ENCODE data around the gene PLLP. TPM values are rescaled to one million over a fixed set of nuclear protein-coding genes. Genes with fewer than 3 reads are reported as not detected.

The PLLP gene, protein sequence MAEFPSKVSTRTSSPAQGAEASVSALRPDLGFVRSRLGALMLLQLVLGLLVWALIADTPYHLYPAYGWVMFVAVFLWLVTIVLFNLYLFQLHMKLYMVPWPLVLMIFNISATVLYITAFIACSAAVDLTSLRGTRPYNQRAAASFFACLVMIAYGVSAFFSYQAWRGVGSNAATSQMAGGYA
- 0.64 TPM for polyA plus RNA-seq (2012; ENCODE audit: missing spikeins)

DNA sequence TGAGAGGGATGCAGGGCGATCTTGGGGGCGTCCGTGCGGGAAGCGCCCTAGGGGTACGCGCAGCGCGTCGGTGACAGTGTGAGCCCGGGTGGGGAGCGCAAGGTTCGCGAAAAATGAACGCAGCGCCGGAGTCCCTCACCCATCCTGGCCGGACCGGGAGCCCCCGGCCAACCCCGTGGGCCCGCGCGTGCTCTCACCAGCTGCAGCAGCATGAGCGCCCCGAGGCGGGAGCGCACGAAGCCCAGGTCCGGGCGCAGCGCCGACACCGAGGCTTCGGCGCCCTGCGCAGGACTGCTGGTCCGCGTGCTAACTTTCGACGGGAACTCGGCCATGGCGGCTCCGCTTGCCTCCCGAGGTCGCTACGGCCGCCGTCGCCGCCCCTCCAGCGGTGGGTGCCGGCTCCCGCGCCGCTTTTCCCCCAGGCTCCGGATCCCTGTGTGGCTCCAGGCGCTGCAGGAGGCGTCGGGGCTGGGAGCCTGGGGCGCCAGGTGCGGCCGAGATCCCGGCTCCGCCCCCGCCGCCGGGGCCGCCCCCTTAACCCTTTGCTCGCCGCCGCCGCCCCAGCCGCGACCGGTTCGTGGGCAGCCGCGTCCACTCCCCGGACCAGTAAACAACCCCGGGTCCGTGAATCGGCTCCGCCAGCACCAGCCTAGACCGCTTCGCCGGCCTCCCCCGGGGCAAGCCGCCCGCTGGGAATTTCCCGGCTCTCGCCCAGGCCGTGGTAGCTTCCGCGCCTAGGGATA lies at the start of gene PLLP:
Gene PLLP (minus strand): TSS at position 464 of the 743 bp plus-strand sequence. CDS start 132 bp downstream, at position 332.
- DNase-seq (ENCODE audit: insufficient read length) (peak; percentile 77), FAIRE-seq (no peak)
- TF ChIP-seq POLR2A (IDR thresholded peaks at IDR 0.05; ENCODE audit: low read depth, low read length) (no peak), TAF1 (IDR thresholded peaks at IDR 0.05; ENCODE audit: borderline replicate concordance, low read depth, low read length) (no peak), POLR2AphosphoS5 (IDR thresholded peaks at IDR 0.05; ENCODE audit: low read depth, low read length) (no peak)

GRCh38 chr16:57333402-57333801 lies 48.9 kb upstream of the PLLP start:
- TF ChIP-seq POLR2A (IDR thresholded peaks at IDR 0.05; ENCODE audit: low read depth, low read length) (no peak), POLR2AphosphoS5 (IDR thresholded peaks at IDR 0.05; ENCODE audit: low read depth, low read length) (no peak), TAF1 (IDR thresholded peaks at IDR 0.05; ENCODE audit: borderline replicate concordance, low read depth, low read length) (no peak)
- FAIRE-seq, result no peak

GRCh38 chr16:57331355-57331754 lies 46.9 kb upstream of the PLLP start:
- TF ChIP-seq POLR2A (IDR thresholded peaks at IDR 0.05; ENCODE audit: low read depth, low read length), result no peak
- no peak for TF ChIP-seq TAF1 (IDR thresholded peaks at IDR 0.05; ENCODE audit: borderline replicate concordance, low read depth, low read length)
- no peak for TF ChIP-seq POLR2AphosphoS5 (IDR thresholded peaks at IDR 0.05; ENCODE audit: low read depth, low read length)
- FAIRE-seq, result no peak
- DNase-seq (ENCODE audit: insufficient read length), result no peak

More at GRCh38 chr16:57333402-57333801, 48.9 kb upstream of the PLLP start:
- DNase-seq (ENCODE audit: insufficient read length), result no peak

- TF ChIP-seq TAF1 (IDR thresholded peaks at IDR 0.05; ENCODE audit: borderline replicate concordance, low read depth, low read length) (no peak), POLR2A (IDR thresholded peaks at IDR 0.05; ENCODE audit: low read depth, low read length) (no peak), POLR2AphosphoS5 (IDR thresholded peaks at IDR 0.05; ENCODE audit: low read depth, low read length) (no peak)
- peak; percentile 76 for FAIRE-seq
- DNase-seq (ENCODE audit: insufficient read length), result no peak
These were observed 45.4 kb upstream of the PLLP start for GRCh38 chr16:57329718-57330327.

DNA sequence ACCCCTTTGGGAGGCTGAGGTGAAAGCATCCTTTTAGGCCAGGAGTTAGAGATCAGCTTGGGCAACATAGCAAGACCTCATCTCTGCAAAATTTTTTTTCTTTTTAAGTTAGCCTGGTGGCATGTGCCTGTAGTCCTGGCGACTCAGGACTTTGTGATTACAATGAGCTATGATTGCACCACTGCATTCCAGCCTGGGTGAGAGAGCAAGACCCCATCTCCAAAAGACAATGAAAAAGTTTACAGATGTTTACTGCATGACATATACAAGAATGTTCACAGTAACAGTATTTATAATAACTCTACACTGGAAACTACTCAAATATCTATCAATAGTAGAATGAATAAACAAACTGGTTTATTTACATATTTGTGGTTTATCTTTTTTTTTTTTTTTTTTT lies 41.0 kb upstream of the PLLP start:
- DNase-seq (ENCODE audit: insufficient read length), result no peak
- TF ChIP-seq TAF1 (IDR thresholded peaks at IDR 0.05; ENCODE audit: borderline replicate concordance, low read depth, low read length) (no peak), POLR2AphosphoS5 (IDR thresholded peaks at IDR 0.05; ENCODE audit: low read depth, low read length) (no peak), POLR2A (IDR thresholded peaks at IDR 0.05; ENCODE audit: low read depth, low read length) (no peak)
- FAIRE-seq, result no peak

DNA sequence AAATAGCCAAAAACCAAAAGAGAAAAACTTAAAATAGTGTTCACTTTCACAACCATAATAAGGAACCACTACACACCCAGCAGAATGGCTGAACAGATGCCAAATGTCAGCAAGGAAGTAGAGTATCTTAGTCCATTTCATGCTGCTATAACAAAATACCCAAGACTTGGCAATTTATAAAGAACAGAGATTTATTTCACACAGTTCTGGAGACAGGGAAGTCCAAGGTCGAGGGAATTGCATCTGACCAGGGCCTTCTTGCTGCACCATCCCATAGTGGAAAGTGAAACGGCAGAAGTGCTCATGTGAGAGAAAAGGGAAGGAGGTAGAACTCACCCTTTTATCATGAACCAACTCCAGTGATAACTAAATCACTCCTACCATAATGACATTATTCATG lies 40.3 kb upstream of the PLLP start:
- DNase-seq (ENCODE audit: insufficient read length), result no peak
- FAIRE-seq, result peak; percentile 75

DNA sequence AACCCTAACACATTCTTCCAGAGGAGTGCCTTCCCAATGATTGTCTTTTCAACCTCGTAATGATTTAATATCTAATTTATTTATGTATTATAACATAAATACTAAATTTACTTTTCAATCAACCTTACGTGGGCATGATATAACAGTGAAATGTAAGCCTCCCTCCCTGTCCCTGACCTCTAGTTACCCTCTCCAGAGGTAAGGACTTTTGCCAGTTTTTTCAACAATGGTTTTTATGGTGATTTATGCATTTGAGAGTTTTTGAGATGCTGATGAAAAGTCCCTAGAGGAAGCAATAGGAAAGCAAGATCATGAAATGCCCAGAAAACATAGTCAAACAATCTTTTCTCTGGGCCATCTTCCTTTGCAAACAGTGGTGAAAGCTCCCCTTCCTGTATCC lies 35.2 kb upstream of the PLLP start:
- no peak for DNase-seq (ENCODE audit: insufficient read length)
- FAIRE-seq, result no peak

More for the DNA sequence above, 40.3 kb upstream of the PLLP start:
- TF ChIP-seq POLR2AphosphoS5 (IDR thresholded peaks at IDR 0.05; ENCODE audit: low read depth, low read length) (no peak), POLR2A (IDR thresholded peaks at IDR 0.05; ENCODE audit: low read depth, low read length) (no peak), TAF1 (IDR thresholded peaks at IDR 0.05; ENCODE audit: borderline replicate concordance, low read depth, low read length) (no peak)

DNA sequence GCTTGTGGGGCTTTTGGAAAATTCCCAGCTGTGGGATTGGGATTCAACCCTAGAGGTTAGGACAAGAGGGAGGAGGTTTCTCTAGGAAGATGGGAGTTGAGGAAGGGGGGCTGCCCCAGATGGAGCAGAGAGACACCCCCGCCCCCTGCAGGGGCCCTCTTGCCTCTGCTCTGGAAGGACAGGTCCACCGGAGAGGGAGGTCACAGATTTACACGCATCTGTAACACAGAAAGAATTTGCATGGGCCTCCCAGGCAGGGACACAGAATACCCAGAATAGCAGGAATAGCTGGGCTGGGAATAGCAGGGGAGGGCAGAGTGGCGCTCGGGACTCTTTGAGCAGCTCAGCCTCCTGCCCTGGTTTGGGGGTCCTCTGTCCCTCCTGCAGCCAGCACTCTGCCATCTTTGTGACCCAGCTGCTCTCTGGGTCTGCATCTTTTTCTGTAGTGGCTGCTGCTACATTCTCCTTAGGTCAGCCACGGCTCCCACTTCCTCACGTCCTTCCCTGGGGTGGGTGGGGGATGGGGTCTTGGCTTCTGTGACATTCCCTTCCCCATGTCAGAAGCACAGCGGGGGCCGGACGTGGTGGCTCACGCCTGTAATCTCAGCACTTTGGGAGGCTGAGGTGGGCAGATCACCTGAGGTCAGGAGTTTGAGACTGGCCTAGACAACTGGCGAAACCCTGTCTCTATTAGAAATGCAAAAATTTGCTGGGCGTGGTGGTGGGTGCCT lies 33.9 kb upstream of the PLLP start:
- FAIRE-seq (no peak), DNase-seq (ENCODE audit: insufficient read length) (no peak)
- TF ChIP-seq POLR2AphosphoS5 (IDR thresholded peaks at IDR 0.05; ENCODE audit: low read depth, low read length), result no peak
- no peak for TF ChIP-seq TAF1 (IDR thresholded peaks at IDR 0.05; ENCODE audit: borderline replicate concordance, low read depth, low read length)
- TF ChIP-seq POLR2A (IDR thresholded peaks at IDR 0.05; ENCODE audit: low read depth, low read length), result no peak

More for the DNA sequence above, 35.2 kb upstream of the PLLP start:
- TF ChIP-seq POLR2AphosphoS5 (IDR thresholded peaks at IDR 0.05; ENCODE audit: low read depth, low read length) (no peak), TAF1 (IDR thresholded peaks at IDR 0.05; ENCODE audit: borderline replicate concordance, low read depth, low read length) (no peak), POLR2A (IDR thresholded peaks at IDR 0.05; ENCODE audit: low read depth, low read length) (no peak)

DNA sequence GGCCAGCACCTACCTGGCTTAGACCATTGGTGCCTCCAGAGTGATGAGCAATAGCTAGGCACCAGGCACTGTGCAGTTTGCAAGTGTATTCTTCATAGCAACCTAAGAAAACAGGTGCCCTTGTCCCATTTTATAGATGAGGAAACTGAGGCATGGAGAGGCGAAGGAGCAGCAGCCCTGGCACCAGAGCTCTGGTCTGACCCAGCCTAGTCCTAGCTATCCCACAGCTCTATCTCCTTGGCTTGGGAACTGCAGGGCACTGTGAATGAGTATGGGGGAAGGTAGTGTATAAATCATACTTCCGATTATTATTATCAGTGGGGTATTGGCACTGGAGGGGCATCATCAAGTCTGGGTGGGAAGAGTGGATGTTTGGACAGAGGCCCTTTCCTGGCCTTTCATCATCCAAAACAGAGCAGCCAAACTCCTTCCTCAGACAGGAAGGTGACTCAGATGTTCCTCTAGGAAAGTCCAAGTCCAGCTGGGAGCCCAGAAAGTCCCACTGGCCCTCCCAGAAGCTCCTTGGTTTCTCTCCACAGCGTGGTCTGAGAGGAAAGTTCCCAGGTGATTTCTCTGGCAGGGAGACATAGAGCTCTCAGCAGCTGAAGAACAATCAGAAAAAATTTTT lies 32.0 kb upstream of the PLLP start:
- FAIRE-seq (no peak), DNase-seq (ENCODE audit: insufficient read length) (no peak)

GRCh38 chr16:57315416-57315815 lies 30.9 kb upstream of the PLLP start:
- DNase-seq (ENCODE audit: insufficient read length) (no peak), FAIRE-seq (peak; percentile 57)
- no peak for TF ChIP-seq POLR2AphosphoS5 (IDR thresholded peaks at IDR 0.05; ENCODE audit: low read depth, low read length)
- TF ChIP-seq POLR2A (IDR thresholded peaks at IDR 0.05; ENCODE audit: low read depth, low read length), result no peak
- no peak for TF ChIP-seq TAF1 (IDR thresholded peaks at IDR 0.05; ENCODE audit: borderline replicate concordance, low read depth, low read length)

More for the DNA sequence above, 32.0 kb upstream of the PLLP start:
- TF ChIP-seq TAF1 (IDR thresholded peaks at IDR 0.05; ENCODE audit: borderline replicate concordance, low read depth, low read length) (no peak), POLR2A (IDR thresholded peaks at IDR 0.05; ENCODE audit: low read depth, low read length) (no peak), POLR2AphosphoS5 (IDR thresholded peaks at IDR 0.05; ENCODE audit: low read depth, low read length) (no peak)

Data from GM12892 (cell line).